MV-4-11 (cell line): ENCODE data around the gene TCF7L1.
"Not testable (repeated sequence)": the region's sequence is repeated elsewhere in the genome, so short reads cannot be mapped to it uniquely, and the experiment has no call there.

Experiments
- DNase-seq: peaks from one replicate; lab custom pipeline; 2025; lab: John Stamatoyannopoulos, UW

The TCF7L1 gene

DNA sequence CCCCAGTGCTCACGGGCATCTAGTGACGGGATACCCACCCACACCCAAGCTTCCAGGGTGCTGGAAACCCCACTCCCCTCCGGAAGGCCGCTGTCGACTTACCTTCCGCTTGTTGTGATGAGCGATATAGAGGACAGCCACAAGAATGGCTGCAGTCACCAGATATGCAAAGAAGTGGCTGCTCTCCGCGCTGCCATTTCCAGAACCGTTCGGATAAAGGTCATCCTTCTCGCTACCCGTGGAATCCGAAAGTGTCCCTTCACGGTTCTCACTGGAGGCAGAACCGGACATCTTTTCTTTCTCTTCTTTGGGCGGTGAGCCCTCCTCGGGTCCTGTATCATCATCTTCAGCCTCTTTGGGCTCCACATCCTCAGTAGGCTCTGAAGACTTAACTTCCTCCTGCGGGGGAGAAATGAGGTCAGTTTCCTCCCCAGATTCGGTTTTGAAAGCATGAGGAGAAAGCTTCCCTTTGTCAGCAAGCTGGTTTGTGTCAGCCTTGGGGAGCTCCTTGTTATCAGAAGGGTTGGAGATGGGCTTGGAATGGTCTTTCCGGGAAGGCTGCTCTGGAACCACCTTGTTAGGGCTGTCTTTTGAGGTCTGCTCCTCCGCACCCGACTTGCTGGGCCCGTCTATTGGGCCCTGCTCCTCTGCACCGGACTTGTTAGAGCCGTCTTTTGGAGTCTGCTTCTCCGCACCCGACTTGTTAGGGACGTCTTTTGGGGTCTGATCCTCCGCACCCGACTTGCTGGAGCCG, 193.4 kb downstream of the TCF7L1 start:
- peak; percentile 82 for DNase-seq

DNA sequence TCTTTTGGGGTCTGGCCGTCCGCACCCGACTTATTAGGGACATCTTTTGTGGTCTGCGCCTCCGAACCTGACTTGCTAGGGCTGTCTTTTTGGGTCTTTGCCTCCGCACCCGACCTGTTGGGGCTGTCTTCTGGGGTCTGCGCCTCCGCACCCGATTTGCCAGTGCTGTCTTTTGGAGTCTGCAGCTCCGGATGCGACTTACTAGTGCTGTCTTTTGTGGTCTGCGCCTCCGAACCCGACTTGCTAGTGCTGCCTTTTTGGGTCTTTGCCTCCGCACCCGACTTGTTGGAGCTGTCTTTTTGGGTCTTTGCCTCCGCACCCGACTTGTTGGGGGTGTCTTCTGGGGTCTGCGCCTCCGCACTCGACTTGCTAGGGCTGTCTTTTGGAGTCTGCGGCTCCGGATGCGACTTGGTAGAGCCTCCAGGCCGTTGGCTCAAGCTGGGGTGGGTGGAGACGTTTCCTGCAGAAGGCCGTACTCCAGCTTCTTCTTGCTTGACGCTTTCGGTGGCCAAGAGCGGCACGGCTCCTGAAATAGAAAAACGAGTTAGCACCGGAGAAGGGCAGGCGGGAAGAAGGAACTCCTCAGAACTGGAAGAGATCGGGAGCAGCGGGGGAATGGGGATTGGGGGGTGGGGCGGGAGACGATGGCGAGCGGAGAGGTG, 194.1 kb downstream of the TCF7L1 start:
- peak; percentile 19 for DNase-seq

DNA sequence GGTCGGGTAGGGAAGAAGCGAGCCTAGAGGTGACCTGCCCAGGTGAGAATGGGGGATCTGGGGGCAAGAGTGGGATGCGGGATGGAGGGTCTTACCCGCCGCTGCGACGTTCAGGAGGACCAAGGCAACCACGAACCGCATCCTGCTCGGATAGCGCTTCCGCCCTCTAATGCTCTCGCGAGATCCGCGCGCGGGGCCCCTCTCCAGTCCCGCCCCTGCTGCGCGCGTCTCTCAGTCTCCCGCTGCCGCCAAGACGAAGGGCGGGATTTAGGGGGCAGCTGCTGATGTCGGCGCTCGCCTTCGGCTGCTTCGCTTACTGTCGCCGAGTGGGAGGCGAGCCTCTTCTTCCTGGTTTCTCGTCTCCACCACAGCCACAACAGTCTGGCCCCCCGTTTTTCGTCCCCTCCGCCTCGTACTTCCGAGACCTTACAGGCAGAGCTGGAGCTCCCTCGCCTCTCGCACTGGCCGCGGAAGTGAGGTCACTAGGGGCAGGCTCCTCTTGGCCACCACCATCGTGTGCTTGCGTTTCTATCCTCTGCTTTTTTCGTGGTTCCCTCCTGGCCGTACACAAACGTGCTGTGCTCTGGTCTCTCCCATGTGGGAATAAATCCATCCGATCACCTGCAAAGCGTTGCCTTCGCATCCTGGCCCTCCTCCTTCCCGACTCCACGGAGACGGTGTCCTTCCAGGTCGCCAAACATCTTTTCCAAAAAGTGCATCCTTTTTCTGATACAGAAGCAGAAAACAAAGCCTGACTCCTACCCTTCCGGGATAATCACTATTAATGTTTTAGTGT, 194.8 kb downstream of the TCF7L1 start, which contains the start of gene TGOLN2:
TGOLN2 (minus strand) TSS at position 168 of the 796 bp plus-strand sequence; CDS start at position 141, 27 bp downstream.
- DNase-seq: peak; percentile 92

DNA sequence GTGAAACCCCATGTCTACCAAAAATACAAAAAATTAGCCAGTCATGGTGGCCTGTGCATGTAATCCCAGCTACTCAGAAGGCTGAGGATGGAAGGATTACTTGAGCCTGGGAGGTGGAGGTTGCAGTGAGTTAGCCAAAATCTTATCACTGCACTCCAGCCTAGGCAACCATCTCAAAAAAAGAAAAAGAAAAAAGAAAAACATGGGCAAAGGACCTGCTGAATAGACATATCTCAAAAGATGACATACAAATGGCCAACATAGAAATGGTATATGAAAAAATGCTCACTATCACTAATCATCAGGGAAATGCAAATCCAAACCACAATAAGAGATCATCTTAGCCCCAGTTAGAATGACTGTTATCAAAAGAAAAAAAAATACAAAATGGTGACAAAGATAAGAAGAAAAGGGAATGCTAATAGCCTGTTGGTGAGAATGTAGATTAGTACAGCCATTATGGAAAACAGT, 196.0 kb downstream of the TCF7L1 start:
- no peak for DNase-seq

DNA sequence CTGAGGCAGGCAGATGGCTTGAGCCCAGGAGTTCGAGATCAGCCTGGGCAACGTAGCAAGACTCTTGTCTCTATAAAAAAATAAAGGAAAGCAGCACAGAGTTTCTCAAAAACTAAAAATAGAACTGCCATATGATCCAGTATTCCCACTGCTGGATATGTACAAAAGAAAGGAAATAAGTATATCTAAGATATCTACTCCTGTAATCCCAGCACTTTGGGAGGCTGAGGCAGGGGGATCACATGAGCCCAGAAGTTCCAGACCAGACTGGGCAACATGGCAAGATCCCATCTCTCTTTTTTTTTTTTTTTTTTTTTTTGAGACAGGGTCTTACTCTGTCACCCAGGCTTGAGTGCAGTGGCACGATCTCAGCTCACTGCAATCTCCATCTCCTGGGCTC, 196.5 kb downstream of the TCF7L1 start:
- DNase-seq: not testable (repeated sequence)

DNA sequence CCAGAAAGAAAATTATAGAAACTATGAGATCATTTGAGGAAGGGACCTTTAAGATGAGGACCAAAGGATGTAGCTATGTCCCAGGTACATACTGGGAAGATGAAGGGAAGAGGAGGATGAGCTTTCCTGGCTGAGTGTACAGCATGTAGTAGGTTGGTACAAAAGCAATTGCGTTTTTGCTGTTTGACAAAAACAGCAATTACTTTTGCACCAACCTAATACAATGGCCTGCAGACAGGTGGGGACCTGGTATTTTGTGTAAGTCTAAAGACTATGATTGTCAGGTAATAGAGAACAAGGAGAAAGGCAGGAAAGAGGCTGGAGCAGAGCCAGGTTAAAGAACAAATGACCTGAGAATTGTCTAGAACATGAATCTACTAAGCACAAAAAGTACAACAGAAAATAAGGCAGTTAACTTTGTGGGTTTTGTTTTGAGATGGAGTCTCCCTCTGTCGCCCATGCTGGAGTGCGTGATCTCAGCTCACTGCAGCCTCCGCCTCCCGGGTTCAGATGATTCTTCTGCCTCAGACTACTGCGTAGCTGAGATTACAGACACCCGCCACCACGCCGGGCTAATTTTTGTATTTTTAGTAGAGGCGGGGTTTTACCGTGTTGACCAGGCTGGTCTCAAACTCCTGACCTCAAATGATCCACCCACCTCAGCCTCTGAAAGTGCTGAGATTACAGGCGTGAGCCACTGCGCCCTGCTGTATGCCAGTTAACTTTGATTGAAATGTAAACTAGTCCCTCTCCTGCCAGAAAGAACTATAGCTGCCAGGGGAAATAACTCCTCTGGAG, 197.8 kb downstream of the TCF7L1 start:
- no peak for DNase-seq

DNA sequence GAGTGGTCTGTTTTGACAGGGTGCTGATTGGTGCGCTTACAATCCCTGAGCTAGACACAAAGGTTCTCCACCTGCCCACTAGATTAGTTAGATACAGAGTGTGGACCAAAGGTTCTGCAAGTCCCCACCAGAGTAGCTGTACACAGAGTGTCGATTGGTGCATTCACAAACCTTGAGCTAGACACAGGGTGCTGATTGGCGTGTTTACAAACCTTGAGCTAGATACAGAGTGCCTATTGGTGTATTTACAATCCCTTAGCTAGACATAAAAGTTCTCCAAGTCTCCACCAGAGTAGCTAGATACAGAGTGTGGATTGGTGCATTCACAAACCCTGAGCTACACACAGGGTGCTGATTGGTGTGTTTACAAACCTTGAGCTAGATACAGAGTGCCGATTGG, 200.7 kb downstream of the TCF7L1 start:
- not testable (repeated sequence) for DNase-seq

DNA sequence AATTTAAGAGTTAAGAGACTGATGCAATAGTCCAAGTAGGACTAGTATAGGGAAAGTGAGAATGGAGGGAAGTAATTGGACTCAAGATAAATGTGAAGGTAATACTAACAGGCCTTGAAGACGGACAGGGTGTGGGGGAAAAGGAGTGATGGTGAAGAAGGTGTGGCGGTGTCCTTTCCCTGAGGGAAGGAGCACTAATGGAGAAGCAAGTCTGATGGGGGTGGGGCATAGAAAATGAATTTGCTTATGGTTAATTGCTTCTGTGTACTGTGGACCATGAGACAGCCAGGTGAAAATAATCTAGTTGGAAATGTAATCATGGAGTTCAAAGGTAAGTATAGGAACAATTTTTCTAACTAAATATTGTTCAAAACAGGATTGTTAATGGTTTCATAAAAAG, 201.7 kb downstream of the TCF7L1 start:
- no peak for DNase-seq

DNA sequence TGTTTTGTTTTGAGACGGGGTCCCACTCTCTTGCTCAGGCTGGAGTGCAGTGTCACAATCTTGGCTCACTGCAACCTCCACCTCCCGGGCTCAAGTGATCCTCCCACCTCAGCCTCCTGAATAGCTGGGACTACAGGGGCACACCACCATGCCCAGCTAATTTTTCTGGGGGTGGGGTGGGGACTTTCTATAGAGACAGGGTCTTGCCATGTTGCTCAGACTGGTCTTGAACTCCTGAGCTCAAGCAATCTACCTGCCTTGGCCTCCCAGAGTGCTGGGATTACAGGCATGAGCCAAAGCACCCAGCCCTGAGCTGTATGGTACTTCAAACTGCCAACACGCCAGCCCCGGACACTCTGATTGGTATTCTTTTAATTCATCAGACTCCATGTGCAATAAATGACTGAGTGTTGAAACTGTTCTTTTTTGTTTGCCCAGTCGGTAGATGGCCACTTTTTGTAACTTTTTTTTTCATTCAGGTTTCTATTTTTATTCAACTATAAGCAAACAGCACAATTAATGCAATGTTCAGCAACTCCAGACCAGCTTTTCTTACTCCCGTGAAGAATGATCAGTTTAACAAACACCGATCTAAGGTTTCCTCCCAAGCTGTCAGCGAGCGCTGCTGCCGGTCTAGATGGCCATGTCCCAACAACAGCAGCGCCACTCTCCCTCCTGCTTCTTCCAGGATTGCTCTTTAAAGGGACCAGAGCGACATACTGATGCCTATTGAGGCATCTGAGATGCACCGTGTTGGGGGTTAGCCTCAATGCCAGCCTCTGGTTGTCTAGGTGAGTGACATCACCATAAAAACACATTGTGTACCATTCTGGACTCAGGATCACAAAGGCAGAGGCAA, 207.1 kb downstream of the TCF7L1 start:
- no peak for DNase-seq

DNA sequence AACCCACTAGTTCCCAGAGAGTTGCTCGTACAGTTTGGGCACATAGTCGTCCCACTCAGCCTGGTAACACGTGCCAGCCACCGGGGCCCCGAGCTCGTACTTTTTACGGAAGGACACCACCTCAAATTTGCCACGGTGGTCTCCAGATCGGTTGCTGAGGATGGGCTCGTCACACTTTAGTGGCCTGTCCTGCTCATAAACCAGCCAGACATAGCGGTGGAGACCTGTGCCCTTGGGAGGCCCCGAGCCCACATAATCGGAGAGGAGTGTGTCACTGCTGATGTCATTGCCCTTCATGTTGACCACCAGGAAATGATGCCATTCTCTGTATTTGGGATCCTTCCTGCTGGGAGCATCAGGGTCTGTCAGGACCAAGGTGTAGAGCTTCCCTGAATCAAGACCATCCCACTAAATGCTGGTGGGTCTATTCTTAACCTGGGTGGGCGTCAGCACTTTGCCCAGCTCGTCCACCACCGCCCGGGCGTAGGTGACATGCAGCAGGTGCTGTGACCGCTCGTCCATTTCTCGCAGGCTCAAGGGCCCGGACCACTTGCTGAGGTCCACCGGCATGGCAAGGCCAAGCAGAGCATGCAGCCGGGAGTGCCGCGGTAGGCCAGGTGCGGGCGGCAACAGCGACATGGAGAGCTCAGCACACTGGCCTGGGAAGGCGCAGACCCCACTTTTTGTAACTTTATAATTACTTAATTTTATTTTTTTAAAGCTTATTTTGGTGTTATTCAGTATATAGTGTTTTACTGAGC, 208.3 kb downstream of the TCF7L1 start:
- DNase-seq: no peak

DNA sequence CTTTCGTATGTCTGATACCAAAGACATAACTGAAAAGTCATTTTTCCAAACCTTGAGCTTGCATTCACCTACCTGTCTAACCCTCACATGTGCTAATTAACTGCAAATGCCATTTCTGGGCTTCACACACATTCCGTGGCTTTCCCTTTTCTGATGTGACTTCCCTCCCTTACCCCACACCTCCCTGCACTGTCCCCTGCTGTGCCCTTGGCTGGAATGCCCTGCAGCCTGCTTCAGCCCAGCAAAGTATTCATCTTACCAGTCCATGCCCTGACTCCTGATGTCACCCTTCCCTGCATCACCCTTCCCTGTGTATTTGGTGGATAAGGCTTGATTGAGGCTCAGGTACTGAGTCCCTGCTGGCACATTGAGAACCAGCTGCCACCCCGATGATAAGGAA, 209.0 kb downstream of the TCF7L1 start:
- DNase-seq: no peak

DNA sequence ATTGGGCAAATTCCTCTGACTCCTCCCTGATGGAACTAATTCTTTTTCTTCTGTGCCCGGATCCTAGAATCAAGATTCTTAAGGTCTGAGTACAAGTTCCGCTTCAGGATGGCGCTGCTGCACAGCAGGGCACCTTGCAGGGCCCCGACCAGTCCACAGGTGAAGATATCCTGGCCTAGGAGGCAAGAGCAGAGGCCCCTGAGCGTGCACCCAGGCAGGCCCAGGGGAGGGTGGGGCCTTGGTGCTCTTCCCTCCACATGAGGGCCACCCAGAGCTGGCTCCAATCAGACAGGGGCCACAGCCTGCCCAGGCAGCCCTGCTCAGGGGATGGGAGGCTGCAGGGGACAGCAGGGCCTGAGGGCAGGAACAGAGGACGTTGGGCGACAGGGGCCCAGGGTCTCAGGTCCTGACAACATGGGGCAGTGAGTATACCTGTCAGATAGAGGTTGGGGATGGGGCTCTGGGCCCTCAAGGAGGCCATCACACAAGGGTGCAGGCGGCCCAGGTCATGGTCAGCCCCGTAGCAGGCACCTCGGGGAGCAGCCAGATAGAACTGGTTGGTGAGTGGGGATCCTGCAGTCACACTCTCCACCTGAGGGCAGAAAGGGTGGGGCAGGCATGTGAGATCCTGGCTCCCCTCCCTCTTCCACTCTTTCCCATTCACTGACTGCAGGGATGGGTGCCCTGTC, 210.2 kb downstream of the TCF7L1 start:
- DNase-seq: not testable (repeated sequence)

DNA sequence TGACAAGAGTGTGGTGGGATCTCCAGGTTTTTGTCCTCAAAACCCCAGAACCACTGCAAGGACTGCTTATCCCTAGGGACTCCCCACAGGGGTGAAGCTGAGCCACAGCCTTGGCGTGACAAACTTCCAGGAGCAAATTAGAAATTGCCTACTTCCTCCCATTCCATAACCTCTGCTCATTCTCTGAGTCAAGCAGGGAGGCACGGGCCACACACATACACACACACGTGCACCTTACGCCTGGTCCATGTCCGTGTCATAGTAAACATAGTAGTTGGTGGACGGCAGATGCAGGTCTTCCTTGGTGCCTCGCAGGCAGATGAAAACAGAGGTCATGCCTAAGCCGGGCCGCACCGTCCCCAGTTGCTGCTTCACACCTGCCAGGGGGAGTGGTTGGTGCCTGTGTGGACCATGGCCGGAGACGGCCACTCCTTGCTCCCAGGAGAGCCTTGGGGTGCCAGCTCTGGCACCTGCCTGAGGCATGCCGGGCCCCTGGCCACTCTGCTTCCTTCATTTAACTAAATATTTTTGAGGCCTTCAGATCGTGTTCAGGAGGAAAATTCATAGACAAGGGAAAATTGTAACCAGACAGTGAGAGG, 211.3 kb downstream of the TCF7L1 start:
- DNase-seq: no peak

DNA sequence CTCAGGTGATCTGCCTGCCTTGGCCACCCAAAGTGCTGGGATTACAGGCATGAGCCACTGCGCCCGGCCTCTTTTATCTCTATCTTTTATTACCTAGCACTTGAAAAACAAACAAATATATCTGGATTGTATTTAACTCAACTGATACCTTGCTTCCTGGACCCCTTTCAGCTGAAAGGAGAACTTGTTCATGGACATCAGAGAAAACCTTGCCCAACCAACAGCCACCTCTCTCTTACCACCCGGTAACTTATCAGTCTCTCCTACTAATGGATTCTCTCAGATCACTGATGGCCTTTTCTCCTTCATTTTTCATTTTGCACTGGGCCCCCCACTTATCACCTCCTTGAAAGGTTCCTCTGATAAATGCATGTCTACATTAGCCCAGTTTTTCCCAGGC, 214.4 kb downstream of the TCF7L1 start:
- no peak for DNase-seq

DNA sequence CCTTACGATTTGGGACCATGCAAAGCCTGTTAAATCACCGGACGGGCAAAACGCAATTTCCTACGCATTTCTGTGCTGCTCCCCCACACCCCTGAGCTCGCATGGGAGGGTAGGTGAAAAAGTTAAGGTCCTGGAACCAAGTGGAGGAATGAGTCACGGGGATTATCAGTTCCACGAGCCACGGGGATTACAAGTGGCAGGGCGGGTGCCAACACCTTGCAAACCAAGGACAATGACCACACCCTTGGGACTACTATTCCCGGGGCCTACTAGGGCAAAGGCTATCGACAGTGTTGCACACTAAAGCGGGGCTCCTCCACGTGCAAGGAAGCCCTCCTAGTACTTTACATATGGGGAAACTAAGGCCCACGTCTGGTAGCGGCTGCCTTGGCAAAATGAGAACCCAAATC, 220.7 kb downstream of the TCF7L1 start:
- DNase-seq: peak; percentile 18

DNA sequence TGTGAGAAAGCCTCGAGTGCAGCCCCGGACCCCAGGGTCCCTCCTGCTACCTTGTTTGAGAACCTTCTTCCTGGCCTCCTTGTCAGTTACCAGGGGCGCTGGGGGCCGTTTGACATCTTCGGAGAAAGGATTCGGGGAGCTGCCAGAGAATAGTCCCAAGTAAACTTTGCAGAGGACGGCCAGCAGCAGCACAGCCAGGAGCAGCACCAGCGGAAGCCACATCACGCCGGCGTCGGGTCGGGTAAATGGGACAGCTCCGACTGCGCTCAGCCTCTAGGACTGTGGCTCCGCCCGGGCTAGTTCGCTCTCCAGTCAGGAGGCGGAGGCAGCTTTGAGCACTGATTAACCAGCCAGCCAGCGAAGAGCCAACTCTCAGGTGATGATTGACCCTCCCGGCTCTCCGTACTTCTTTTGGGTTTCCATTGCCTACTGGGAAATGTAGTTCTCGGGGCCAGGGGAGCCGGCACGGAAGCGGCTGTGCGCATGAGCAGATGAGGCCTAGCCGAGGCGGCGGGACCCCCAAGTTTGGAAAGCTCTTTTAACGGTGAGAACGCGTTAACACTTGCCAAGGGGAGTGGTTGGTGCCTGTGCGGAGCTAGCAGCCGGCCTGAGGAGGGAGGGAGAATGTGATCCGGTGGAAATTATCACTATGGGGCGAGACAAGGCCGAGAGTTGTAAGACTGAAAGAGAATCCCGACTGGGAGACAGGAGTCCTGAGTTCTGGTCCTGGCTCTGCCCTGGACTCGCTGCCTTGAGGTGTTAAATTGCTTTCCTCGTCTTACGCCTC, 221.3 kb downstream of the TCF7L1 start, which contains the start of the genes ELMOD3 and RETSAT:
ELMOD3 (plus strand) TSS at position 484 of the 787 bp plus-strand sequence. CDS start 2,430 bp downstream, outside the sequence.
RETSAT (minus strand) TSS at position 243 of the 787 bp plus-strand sequence; CDS start at position 222, 21 bp downstream.
- DNase-seq: peak; percentile 99

DNA sequence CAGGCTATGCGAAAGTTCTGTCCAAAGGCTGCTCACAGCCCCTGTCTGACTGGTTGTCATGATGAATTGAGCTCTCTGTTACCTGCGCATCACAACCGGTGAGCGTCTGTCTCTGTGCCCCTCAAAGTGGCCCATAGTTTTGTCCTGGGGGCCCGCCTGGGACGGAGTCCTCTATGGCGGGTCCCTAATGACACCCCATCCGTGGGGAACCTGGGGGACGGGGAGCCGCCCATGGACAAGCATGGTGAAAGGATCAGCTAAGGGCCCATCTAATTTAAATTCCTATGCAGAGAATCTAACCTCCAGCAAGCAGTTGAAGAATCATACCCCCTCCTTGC, 221.8 kb downstream of the TCF7L1 start:
- no peak for DNase-seq

DNA sequence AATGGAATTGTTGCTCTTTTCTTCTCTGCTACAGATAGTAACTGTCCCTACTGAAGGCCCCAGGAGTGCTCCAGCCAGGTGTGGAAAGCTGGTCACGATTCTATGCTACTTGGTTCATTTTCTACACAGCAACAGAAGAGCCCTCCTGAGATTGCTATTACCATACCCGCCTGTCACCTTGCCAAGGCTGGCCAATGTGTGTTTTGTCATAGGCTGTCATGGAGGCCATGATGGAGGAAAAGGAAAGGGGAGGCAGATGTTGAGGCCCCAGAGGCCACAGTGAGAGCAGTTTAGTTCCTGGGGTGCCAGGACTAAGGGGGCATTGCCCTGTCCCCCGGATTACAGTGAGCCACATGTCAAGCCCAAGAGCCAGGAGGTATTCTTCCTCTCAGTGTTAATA, 222.3 kb downstream of the TCF7L1 start:
- no peak for DNase-seq
